HEK293 (cell line): ENCODE results near the gene PTGIS.
A peak's percentile ranks its signal among the peaks of the same experiment; 100 is the strongest.

Source experiments
- CTCF ChIA-PET: fragments of 350-600 bp; formaldehyde crosslinking; extraction: SDS; loops from one replicate; lab custom pipeline; 2021; ENCODE audit warnings: antibody characterized with exemption; lab: Yijun Ruan, JAX
- POLR2A ChIA-PET: fragments of 300-600 bp; formaldehyde crosslinking; extraction: SDS; loops from one replicate; lab custom pipeline; 2020; ENCODE audit warnings: antibody characterized with exemption, inconsistent platforms; lab: Yijun Ruan, JAX
- H3K27ac ChIP-seq: fragments of 200-500 bp; sonication (Bioruptor generic); 2 replicates; pipeline ENCODE4 v1.5.1; 2014; ENCODE audit warnings: low read depth, low read length, control low read depth, inconsistent platforms; ENCODE audit errors: extremely low read depth
- H3K36me3 ChIP-seq, 2 experiments: fragments of 200-500 bp in 1 of 2; sonication (Bioruptor generic) in 1 of 2; 1 replicate in 1 of 2; 2 replicates in 1 of 2; pipeline ENCODE4 v1.5.1; 2014 to 2017; ENCODE audit warnings: inconsistent platforms in 2 of 2, low read length in 2 of 2; ENCODE audit not compliant: control insufficient read depth in 2 of 2, insufficient read depth in 1 of 2
- H3K4me1 ChIP-seq: fragments of 200-500 bp; sonication (Bioruptor generic); 2 replicates; pipeline ENCODE4 v1.5.1; 2014; ENCODE audit warnings: mild to moderate bottlenecking, low read length, inconsistent platforms; ENCODE audit not compliant: control insufficient read depth, insufficient read depth
- H3K4me3 ChIP-seq: 2 replicates; pipeline ENCODE4 v1.5.1; 2011; ENCODE audit warnings: low read depth, mild to moderate bottlenecking, control low read depth, low read length, moderate library complexity
- H3K9me3 ChIP-seq: fragments of 200-500 bp; sonication (Bioruptor generic); 2 replicates; pipeline ENCODE4 v1.5.1; 2014; ENCODE audit warnings: low read depth, low read length, inconsistent platforms; ENCODE audit not compliant: control insufficient read depth, insufficient read depth
- FEZF1 ChIP-seq: fragments of 450-650 bp; formaldehyde crosslinking; IDR thresholded peaks from 2 replicates; pipeline ENCODE4 v1.5.1; 2016; ENCODE audit warnings: missing biosample characterization, missing genetic modification characterization
- GLIS2 ChIP-seq: fragments of 450-650 bp; formaldehyde crosslinking; IDR thresholded peaks from 2 replicates; pipeline ENCODE4 v1.5.1; 2016; ENCODE audit warnings: missing biosample characterization, missing genetic modification characterization
- HOXC10 ChIP-seq: sonication (generic); formaldehyde crosslinking; IDR thresholded peaks from 2 replicates; pipeline ENCODE4 v1.8.1; 2023; ENCODE audit warnings: mild to moderate bottlenecking, missing genetic modification reagents
- KLF7 ChIP-seq: fragments of 450-650 bp; formaldehyde crosslinking; IDR thresholded peaks from 2 replicates; pipeline ENCODE4 v1.5.1; 2016; ENCODE audit warnings: missing biosample characterization, missing genetic modification characterization, borderline replicate concordance
- PRDM1 ChIP-seq: fragments of 450-650 bp; formaldehyde crosslinking; IDR thresholded peaks from 2 replicates; pipeline ENCODE4; 2016; ENCODE audit warnings: missing biosample characterization, missing genetic modification characterization
- WT1 ChIP-seq: fragments of 450-650 bp; formaldehyde crosslinking; IDR thresholded peaks from 2 replicates; pipeline ENCODE4 v1.5.1; 2016; ENCODE audit warnings: missing biosample characterization, missing genetic modification characterization
- ZBTB26 ChIP-seq: fragments of 450-650 bp; formaldehyde crosslinking; optimal IDR thresholded peaks from 2 replicates; pipeline ENCODE3; 2016; ENCODE audit warnings: missing biosample characterization, mild to moderate bottlenecking, missing genetic modification characterization
- ZFHX2 ChIP-seq: fragments of 450-650 bp; formaldehyde crosslinking; conservative IDR thresholded peaks from 2 replicates; pipeline ENCODE4 v1.5.1; 2016; ENCODE audit warnings: missing biosample characterization, missing genetic modification characterization
- ZIC2 ChIP-seq: fragments of 450-650 bp; formaldehyde crosslinking; IDR thresholded peaks from 2 replicates; pipeline ENCODE4 v1.5.1; 2016; ENCODE audit warnings: missing biosample characterization, missing genetic modification characterization
- ZNF16 ChIP-seq: fragments of 450-650 bp; formaldehyde crosslinking; IDR thresholded peaks from 2 replicates; pipeline ENCODE4 v1.5.1; 2016; ENCODE audit warnings: low read depth, missing biosample characterization, missing genetic modification characterization
- ZNF223 ChIP-seq: fragments of 450-650 bp; formaldehyde crosslinking; IDR thresholded peaks from 2 replicates; pipeline ENCODE4 v1.5.1; 2016; ENCODE audit warnings: missing biosample characterization, missing genetic modification characterization
- ZNF292 ChIP-seq: fragments of 450-650 bp; formaldehyde crosslinking; IDR thresholded peaks from 2 replicates; pipeline ENCODE4 v1.5.1; 2016; ENCODE audit warnings: low read depth, missing biosample characterization, missing genetic modification characterization, borderline replicate concordance
- ZNF362 ChIP-seq: fragments of 450-650 bp; formaldehyde crosslinking; IDR thresholded peaks from 2 replicates; pipeline ENCODE4 v1.5.1; 2016; ENCODE audit warnings: missing biosample characterization, missing genetic modification characterization
- ZNF391 ChIP-seq: fragments of 450-650 bp; formaldehyde crosslinking; IDR thresholded peaks from 2 replicates; pipeline ENCODE4 v1.5.1; 2016; ENCODE audit warnings: low read depth, missing biosample characterization, missing genetic modification characterization, borderline replicate concordance
- ZNF48 ChIP-seq: fragments of 450-650 bp; formaldehyde crosslinking; IDR thresholded peaks from 2 replicates; pipeline ENCODE4 v1.5.1; 2016; ENCODE audit warnings: missing biosample characterization, missing genetic modification characterization
- ZNF561 ChIP-seq: fragments of 450-650 bp; IDR thresholded peaks from 2 replicates; pipeline ENCODE4 v1.5.1; 2018; ENCODE audit warnings: missing biosample characterization, missing genetic modification characterization, borderline replicate concordance
- ZNF623 ChIP-seq: fragments of 450-650 bp; formaldehyde crosslinking; IDR thresholded peaks from 2 replicates; pipeline ENCODE4 v1.5.1; 2016; ENCODE audit warnings: missing biosample characterization, missing genetic modification characterization
- ZNF629 ChIP-seq: fragments of 450-650 bp; formaldehyde crosslinking; IDR thresholded peaks from 2 replicates; pipeline ENCODE4 v1.5.1; 2017; ENCODE audit warnings: missing biosample characterization, missing genetic modification characterization
- ZNF639 ChIP-seq: fragments of 450-650 bp; formaldehyde crosslinking; IDR thresholded peaks from 2 replicates; pipeline ENCODE4 v1.5.1; 2016; ENCODE audit warnings: missing biosample characterization, missing genetic modification characterization
- ZNF768 ChIP-seq: fragments of 450-650 bp; formaldehyde crosslinking; IDR thresholded peaks from 2 replicates; pipeline ENCODE4 v1.5.1; 2018; ENCODE audit warnings: missing biosample characterization, mild to moderate bottlenecking, missing genetic modification characterization
- ZSCAN23 ChIP-seq: fragments of 450-650 bp; formaldehyde crosslinking; IDR thresholded peaks from 2 replicates; pipeline ENCODE4 v1.5.1; 2016; ENCODE audit warnings: missing biosample characterization, missing genetic modification characterization
- TF ChIP-seq, protein P1 (sequence below): fragments of 450-650 bp; formaldehyde crosslinking; IDR thresholded peaks from 2 replicates; pipeline ENCODE4 v1.5.1; 2016; ENCODE audit warnings: missing biosample characterization, missing genetic modification characterization
- TF ChIP-seq, protein P2 (sequence below): fragments of 450-650 bp; formaldehyde crosslinking; IDR thresholded peaks from 2 replicates; pipeline ENCODE4 v1.5.1; 2017; ENCODE audit warnings: missing biosample characterization, missing genetic modification characterization

Gene PTGIS

GRCh38 chr20:49460131-49460530 is 107.8 kb downstream of the PTGIS start:
- Histone ChIP-seq H3K36me3 (no peaks in the 10 kb centered on the region), H3K4me3 (no peak overlapping the region), H3K27ac (no peak overlapping the region), H3K9me3 (no peaks in the 10 kb centered on the region), H3K4me1 (no peaks in the 10 kb centered on the region)
- POLR2A ChIA-PET = no interaction called here
- TF ChIP-seq ZNF623 (tag by site-specific recombination) = peak; percentile 93
- no peak for TF ChIP-seq ZNF391 (tag by site-specific recombination)
- CTCF ChIA-PET = no interaction called here

DNA sequence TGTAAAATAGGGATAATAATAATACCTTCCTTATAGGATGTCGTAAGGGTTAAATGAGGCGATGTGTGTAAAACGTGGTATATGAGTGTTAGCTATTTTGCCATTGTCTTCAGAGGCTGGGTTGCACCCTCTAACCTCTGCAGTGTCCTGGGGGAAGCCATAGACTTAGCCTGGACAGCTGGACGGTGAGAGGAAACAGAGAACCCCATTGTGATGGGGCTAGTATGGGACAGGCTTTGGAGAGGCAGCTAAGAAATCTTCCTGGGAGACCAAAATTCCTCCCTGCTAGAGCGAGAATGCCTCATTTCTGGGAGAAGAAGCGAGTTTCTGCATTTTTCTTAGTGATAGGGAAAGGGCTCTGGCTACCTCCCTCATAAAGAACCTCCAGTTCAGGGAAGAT is 108.3 kb downstream of the PTGIS start:
- CTCF ChIA-PET = no interaction called here
- Histone ChIP-seq H3K4me3 (no peak overlapping the region), H3K4me1 (no peaks in the 10 kb centered on the region), H3K36me3 (no peaks in the 10 kb centered on the region), H3K9me3 (no peaks in the 10 kb centered on the region), H3K27ac (no peak overlapping the region)
- TF ChIP-seq PRDM1 (tag by site-specific recombination) = no peak
- TF ChIP-seq ZNF292 (tag by site-specific recombination) = no peak
- TF ChIP-seq ZNF639 (tag by site-specific recombination) = no peak
- no peak for TF ChIP-seq ZNF629 (tag by site-specific recombination)
- TF ChIP-seq ZNF48 (tag by site-specific recombination) = no peak
- no peak for TF ChIP-seq ZNF16 (tag by site-specific recombination)
- no peak for TF ChIP-seq ZNF561 (tag by site-specific recombination)
- no peak for TF ChIP-seq ZNF223 (tag by site-specific recombination)
- TF ChIP-seq, protein P1, sequence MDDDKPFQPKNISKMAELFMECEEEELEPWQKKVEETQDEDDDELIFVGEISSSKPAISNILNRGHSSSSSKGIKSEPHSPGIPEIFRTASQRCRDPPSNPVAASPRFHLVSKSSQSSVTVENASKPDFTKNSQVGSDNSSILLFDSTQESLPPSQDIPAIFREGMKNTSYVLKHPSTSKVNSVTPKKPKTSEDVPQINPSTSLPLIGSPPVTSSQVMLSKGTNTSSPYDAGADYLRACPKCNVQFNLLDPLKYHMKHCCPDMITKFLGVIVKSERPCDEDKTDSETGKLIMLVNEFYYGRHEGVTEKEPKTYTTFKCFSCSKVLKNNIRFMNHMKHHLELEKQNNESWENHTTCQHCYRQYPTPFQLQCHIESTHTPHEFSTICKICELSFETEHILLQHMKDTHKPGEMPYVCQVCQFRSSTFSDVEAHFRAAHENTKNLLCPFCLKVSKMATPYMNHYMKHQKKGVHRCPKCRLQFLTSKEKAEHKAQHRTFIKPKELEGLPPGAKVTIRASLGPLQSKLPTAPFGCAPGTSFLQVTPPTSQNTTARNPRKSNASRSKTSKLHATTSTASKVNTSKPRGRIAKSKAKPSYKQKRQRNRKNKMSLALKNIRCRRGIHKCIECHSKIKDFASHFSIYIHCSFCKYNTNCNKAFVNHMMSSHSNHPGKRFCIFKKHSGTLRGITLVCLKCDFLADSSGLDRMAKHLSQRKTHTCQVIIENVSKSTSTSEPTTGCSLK (tag by site-specific recombination) = no peak
- no peak for TF ChIP-seq ZFHX2 (tag by site-specific recombination)
- no peak for TF ChIP-seq ZSCAN23 (tag by site-specific recombination)
- TF ChIP-seq GLIS2 = no peak
- no peak for TF ChIP-seq ZIC2 (tag by site-specific recombination)
- TF ChIP-seq ZBTB26 (tag by site-specific recombination) = no peak
- no peak for TF ChIP-seq HOXC10 (CRISPR knock-in tag)
- POLR2A ChIA-PET = no interaction called here

DNA sequence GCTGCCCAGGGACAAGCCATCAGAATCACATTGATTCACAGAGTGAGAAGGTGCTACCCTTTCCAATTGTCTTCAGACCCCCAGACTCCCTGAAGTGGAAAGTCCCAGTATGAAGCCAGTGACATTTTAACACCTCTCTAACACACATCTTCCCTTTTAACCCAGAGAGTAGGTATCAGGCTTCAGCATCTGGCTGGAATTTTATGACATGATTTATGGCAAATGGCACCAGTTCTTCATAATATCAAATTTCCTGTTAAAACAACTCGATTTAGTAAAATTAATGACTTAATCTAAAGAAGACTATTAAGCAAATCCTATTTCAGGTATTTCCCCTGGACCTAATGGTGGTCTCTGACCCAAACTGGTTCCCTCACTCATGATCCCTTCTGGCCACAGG is 110.5 kb downstream of the PTGIS start:
- CTCF ChIA-PET = no interaction called here
- TF ChIP-seq ZNF223 (tag by site-specific recombination) (no peak), ZNF768 (tag by site-specific recombination) (no peak), KLF7 (tag by site-specific recombination) (no peak), PRDM1 (tag by site-specific recombination) (no peak), ZNF362 (no peak), FEZF1 (tag by site-specific recombination) (no peak), WT1 (tag by site-specific recombination) (no peak)
- TF ChIP-seq, protein P2, sequence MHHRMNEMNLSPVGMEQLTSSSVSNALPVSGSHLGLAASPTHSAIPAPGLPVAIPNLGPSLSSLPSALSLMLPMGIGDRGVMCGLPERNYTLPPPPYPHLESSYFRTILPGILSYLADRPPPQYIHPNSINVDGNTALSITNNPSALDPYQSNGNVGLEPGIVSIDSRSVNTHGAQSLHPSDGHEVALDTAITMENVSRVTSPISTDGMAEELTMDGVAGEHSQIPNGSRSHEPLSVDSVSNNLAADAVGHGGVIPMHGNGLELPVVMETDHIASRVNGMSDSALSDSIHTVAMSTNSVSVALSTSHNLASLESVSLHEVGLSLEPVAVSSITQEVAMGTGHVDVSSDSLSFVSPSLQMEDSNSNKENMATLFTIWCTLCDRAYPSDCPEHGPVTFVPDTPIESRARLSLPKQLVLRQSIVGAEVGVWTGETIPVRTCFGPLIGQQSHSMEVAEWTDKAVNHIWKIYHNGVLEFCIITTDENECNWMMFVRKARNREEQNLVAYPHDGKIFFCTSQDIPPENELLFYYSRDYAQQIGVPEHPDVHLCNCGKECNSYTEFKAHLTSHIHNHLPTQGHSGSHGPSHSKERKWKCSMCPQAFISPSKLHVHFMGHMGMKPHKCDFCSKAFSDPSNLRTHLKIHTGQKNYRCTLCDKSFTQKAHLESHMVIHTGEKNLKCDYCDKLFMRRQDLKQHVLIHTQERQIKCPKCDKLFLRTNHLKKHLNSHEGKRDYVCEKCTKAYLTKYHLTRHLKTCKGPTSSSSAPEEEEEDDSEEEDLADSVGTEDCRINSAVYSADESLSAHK (tag by site-specific recombination) = no peak
- TF ChIP-seq, all 188 proteins: peak for 0
- H3K4me1 ChIP-seq = no peaks in the 10 kb centered on the region
- H3K27ac ChIP-seq = no peak overlapping the region
- no peaks in the 10 kb centered on the region for H3K9me3 ChIP-seq
- H3K36me3 ChIP-seq = no peaks in the 10 kb centered on the region
- no peak overlapping the region for H3K4me3 ChIP-seq
- POLR2A ChIA-PET = no interaction called here
